Measurements from ENCODE around the gene NPM1.

The NPM1 gene

GRCh38 chr5:171453988-171454387 is 66.3 kb downstream of the NPM1 start:
- no peak for DNase-seq

GRCh38 chr5:171454549-171454948 is 66.9 kb downstream of the NPM1 start:
- no peak for DNase-seq

- DNase-seq = no peak
Measured at GRCh38 chr5:171455522-171455921, 67.9 kb downstream of the NPM1 start.

GRCh38 chr5:171457208-171457981 is 69.7 kb downstream of the NPM1 start:
- no peak for DNase-seq

- no peak for DNase-seq
Measured at GRCh38 chr5:171459839-171460238, 72.2 kb downstream of the NPM1 start.
